Measurements from ENCODE around the gene CD36. TPM values are rescaled to one million over a fixed set of nuclear protein-coding genes. Genes with fewer than 3 reads are reported as not detected.

Gene CD36
- total RNA-seq, 6 experiments from 2014 or later, result 0.74 to 3.5 (median 1.1) TPM

DNA sequence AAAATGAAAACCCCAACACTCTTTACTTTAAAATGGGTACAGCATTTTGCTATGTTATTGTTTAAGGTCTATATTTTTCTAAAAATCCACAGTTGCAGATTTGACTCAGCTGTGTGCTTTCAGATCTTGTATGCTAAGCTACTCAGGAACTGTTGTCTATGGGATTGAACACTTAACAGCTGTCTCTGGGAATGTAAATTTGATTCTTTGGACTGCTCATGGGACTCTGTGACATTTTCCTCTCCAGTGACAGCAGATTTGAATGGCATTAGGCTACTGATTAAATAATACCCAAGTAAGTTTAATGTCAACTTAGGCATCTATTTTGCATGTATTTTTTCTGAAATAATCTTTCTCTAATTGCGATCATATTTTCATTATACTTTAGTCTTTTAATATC lies 1.7 kb upstream of the CD36 start:
- H3K36me3 Mint-ChIP-seq (ENCODE audit: low read depth), result peaks cover 7% of the 10 kb centered on the region
- DNase-seq, result no peak
- no peaks in the 10 kb centered on the region for H3K27me3 Mint-ChIP-seq (ENCODE audit: insufficient read depth)
- no peak overlapping the region for H3K4me3 Mint-ChIP-seq
- TF ChIP-seq, protein P1, sequence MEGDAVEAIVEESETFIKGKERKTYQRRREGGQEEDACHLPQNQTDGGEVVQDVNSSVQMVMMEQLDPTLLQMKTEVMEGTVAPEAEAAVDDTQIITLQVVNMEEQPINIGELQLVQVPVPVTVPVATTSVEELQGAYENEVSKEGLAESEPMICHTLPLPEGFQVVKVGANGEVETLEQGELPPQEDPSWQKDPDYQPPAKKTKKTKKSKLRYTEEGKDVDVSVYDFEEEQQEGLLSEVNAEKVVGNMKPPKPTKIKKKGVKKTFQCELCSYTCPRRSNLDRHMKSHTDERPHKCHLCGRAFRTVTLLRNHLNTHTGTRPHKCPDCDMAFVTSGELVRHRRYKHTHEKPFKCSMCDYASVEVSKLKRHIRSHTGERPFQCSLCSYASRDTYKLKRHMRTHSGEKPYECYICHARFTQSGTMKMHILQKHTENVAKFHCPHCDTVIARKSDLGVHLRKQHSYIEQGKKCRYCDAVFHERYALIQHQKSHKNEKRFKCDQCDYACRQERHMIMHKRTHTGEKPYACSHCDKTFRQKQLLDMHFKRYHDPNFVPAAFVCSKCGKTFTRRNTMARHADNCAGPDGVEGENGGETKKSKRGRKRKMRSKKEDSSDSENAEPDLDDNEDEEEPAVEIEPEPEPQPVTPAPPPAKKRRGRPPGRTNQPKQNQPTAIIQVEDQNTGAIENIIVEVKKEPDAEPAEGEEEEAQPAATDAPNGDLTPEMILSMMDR (IDR thresholded peaks at IDR 0.05), result no peak
- no peaks in the 10 kb centered on the region for H3K9me3 Mint-ChIP-seq
- H3K27ac Mint-ChIP-seq, result no peak overlapping the region
- peaks cover 79% of the 10 kb centered on the region for H3K4me1 Mint-ChIP-seq (ENCODE audit: low read depth)

DNA sequence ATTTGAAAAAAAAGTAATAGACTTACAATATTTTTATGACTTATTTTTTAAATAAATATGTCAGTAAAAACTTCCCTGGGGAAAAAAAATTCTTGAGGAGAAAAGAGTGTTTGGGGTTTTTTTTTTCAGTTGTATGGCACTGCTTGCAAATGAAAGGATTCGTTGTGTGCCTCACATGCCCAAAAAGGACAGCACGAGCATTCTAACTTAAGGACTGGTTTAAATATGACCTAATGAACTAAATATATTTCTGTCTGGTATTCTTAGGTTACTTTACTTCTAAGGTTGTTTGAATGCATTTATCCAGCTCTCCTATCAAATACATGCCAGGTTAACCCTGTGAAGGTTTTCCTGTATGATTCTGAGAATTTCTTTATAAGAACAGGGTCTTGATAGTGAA lies 988 bp upstream of the CD36 start:
- Mint-ChIP-seq H3K9me3 (no peaks in the 10 kb centered on the region), H3K27me3 (ENCODE audit: insufficient read depth) (no peaks in the 10 kb centered on the region; the same call in 1 of the 2 replicates), H3K36me3 (ENCODE audit: low read depth) (peaks cover 7% of the 10 kb centered on the region), H3K27ac (no peak overlapping the region), H3K4me1 (ENCODE audit: low read depth) (peaks cover 80% of the 10 kb centered on the region), H3K4me3 (no peak overlapping the region)
- TF ChIP-seq, protein P1 (IDR thresholded peaks at IDR 0.05), result no peak
- no peak for DNase-seq

DNA sequence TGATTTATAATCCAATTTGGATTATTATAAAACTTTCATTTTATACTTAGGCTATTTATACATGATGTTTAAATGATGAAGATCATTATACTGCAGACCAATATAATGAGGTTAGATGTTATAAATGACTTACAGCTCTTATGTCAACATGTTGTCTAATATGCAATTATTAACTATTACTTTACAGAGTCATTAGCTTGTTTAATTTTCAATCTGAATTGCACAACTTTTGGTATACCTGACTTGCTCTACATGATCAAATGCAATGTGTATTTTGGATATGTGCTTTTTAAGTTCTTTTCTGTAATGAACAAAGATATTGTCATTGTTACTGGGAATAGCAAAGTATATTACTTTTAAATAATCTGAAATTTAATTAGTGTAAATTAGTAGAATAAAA lies 569 bp downstream of the CD36 start:
- no peak overlapping the region for H3K27ac Mint-ChIP-seq
- DNase-seq, result no peak
- H3K9me3 Mint-ChIP-seq, result no peaks in the 10 kb centered on the region
- H3K27me3 Mint-ChIP-seq (ENCODE audit: insufficient read depth), result no peaks in the 10 kb centered on the region; the same call in 1 of the 2 replicates
- peaks cover 84% of the 10 kb centered on the region for H3K4me1 Mint-ChIP-seq (ENCODE audit: low read depth)
- no peak overlapping the region for H3K4me3 Mint-ChIP-seq
- H3K36me3 Mint-ChIP-seq (ENCODE audit: low read depth), result peaks cover 7% of the 10 kb centered on the region
- TF ChIP-seq, protein P1 (IDR thresholded peaks at IDR 0.05), result no peak

DNA sequence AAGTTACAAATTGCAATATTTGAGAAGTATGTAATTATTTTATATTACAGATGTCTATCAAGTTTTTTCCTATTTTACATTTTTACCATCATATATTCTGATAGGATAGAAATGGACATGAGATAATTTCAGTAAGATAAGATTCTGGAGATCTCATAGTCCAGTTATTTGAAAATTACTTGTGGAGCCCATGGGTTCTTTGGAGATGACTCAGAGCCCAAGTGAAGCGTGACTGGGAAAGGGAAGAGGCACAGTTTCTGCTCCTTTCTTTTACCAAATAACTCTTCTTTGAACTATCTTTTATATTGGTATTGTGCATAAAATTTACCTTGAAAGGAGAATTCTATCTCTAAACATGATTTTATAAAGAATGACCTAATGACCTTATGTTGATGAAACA lies 2.4 kb downstream of the CD36 start:
- H3K4me1 Mint-ChIP-seq (ENCODE audit: low read depth), result peaks cover 67% of the 10 kb centered on the region
- no peaks in the 10 kb centered on the region for H3K9me3 Mint-ChIP-seq
- H3K36me3 Mint-ChIP-seq (ENCODE audit: low read depth), result peaks cover 7% of the 10 kb centered on the region
- no peaks in the 10 kb centered on the region; the same call in 1 of the 2 replicates for H3K27me3 Mint-ChIP-seq (ENCODE audit: insufficient read depth)
- TF ChIP-seq, protein P1 (IDR thresholded peaks at IDR 0.05), result no peak
- H3K4me3 Mint-ChIP-seq, result no peak overlapping the region
- peak; percentile 64 for DNase-seq
- peak overlapping the region; percentile 88 for H3K27ac Mint-ChIP-seq

DNA sequence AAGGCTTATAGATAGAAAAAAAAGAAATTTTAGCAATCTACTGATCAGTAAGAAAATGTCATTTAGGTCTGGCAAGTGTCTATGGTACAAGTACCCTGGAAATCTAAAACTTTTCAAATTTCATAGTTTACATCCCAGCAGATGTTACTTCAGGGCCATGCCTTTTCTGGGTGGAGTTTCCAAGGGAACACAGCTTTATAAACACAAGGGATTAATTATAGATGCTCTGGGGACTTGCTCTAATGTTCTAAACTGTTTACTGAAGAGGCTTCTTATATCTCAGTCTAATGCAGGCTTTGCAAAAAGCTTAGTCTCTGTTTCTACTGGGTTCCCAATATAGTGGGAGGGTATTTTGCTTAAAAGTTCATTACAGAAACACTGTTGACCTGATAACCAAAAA lies 3.1 kb downstream of the CD36 start:
- peaks cover 66% of the 10 kb centered on the region for H3K4me1 Mint-ChIP-seq (ENCODE audit: low read depth)
- H3K9me3 Mint-ChIP-seq, result no peaks in the 10 kb centered on the region
- TF ChIP-seq, protein P1 (IDR thresholded peaks at IDR 0.05), result no peak
- no peak overlapping the region for H3K4me3 Mint-ChIP-seq
- no peaks in the 10 kb centered on the region; the same call in 1 of the 2 replicates for H3K27me3 Mint-ChIP-seq (ENCODE audit: insufficient read depth)
- DNase-seq, result peak; percentile 41
- H3K36me3 Mint-ChIP-seq (ENCODE audit: low read depth), result peaks cover 7% of the 10 kb centered on the region
- H3K27ac Mint-ChIP-seq, result peak overlapping the region; percentile 88

DNA sequence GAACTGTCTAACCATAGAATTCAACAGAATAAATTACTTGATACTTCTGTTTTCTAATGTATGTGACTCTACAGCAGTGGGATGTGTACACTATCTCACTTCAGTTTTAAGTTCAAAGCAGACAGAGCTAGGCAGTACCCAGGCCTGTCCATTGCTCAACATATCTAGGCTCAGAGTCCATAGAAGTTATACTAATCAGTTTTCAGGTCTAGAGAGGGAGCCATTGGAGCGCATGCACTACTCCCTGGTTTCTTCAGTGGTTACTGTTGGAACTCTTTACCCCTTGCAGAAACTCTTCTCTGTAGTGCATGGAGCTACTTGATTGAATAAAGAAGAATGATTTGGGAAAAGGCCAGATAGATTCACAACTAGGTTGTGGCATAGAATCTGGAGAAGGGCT lies 4.4 kb downstream of the CD36 start:
- H3K36me3 Mint-ChIP-seq (ENCODE audit: low read depth), result peaks cover 7% of the 10 kb centered on the region
- no peak for DNase-seq

More for the DNA sequence above, 4.4 kb downstream of the CD36 start:
- no peaks in the 10 kb centered on the region for H3K9me3 Mint-ChIP-seq
- H3K27me3 Mint-ChIP-seq (ENCODE audit: insufficient read depth), result no peaks in the 10 kb centered on the region; the same call in 1 of the 2 replicates
- peaks cover 59% of the 10 kb centered on the region for H3K4me1 Mint-ChIP-seq (ENCODE audit: low read depth)
- no peak overlapping the region for H3K4me3 Mint-ChIP-seq
- peak overlapping the region; percentile 58 for H3K27ac Mint-ChIP-seq
- TF ChIP-seq, protein P1 (IDR thresholded peaks at IDR 0.05), result no peak

Data from HFFc6 (cell line).